HG03280 (cell line): ENCODE results near the gene LRRN2.

Source experiments
- ATAC-seq: cut with Tn5 transposase; IDR thresholded peaks from one replicate; pipeline ENCODE4 v1.9.1; 2021; ENCODE audit warnings: mild to moderate bottlenecking, moderate library complexity; ENCODE audit not compliant: unreplicated experiment

The LRRN2 gene

DNA sequence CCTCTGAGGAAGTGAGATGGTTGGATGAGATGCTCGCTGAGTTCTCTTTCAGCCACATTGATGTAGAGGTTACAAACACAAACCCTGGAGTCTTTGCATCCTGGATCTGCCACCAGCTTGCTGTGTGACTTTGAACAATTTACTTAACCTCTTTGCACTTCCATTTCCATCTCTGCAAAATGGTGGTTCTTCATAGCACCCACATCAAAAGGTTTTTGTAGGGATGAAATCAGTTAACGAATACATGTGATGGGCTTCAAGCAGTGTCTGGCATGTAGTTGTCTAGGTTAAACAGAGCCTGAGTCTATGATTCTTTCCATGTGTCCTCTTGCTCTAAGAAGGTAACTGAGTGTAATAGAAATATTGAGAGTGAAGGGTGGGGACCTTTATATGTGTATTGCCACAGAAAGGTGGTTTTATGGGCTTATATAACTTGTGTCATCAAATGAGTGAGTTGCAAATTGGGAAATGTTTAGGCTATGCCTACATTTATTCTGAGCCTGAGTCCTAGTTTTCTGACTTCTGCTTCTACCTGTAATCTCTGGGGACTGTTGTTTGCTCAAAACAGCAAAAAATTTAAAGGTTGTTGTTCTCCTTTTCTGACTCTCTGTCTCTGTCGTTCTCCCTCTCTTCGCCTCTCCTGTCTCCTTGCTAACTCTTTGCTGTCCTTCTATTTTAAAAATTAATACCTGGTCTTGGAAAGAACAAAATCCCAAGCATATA is 27.3 kb upstream of the LRRN2 start:
- ATAC-seq = no peak

DNA sequence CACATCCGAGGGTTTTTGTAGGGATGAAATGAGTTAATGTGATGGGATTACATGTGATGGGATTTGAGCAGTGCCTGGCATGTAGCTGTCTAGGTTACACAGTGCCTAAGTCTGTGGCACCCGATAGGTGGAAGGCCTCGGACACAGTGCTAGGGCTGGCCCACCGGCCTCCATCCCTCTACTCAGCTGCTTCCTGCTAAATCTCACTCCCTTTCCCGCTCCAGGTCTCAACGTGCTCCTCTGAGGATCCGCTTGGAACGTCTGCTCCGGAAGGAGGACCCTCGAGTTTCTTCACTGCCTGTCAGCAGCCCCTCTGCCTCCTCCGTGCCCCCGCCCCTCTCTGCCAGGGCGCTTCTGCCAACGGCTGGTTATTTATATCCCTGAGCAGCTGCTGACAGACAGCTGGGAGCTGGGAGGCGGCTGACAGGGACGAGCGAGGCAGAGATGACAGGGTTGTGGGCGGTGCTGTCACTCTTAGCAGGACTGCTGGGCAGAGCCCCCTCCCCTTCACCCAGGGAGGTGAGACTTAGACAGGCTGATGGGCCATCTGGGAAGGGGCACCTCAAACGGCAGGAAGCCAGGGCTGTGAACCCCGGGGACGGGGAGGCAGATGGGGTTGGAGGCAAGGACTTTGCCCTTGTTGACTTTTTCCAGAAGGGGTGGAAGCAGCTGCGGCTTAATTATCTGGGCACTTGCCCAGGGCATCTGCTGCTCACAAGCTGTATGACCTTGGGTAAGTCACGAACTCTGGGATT is 26.6 kb upstream of the LRRN2 start:
- no peak for ATAC-seq

DNA sequence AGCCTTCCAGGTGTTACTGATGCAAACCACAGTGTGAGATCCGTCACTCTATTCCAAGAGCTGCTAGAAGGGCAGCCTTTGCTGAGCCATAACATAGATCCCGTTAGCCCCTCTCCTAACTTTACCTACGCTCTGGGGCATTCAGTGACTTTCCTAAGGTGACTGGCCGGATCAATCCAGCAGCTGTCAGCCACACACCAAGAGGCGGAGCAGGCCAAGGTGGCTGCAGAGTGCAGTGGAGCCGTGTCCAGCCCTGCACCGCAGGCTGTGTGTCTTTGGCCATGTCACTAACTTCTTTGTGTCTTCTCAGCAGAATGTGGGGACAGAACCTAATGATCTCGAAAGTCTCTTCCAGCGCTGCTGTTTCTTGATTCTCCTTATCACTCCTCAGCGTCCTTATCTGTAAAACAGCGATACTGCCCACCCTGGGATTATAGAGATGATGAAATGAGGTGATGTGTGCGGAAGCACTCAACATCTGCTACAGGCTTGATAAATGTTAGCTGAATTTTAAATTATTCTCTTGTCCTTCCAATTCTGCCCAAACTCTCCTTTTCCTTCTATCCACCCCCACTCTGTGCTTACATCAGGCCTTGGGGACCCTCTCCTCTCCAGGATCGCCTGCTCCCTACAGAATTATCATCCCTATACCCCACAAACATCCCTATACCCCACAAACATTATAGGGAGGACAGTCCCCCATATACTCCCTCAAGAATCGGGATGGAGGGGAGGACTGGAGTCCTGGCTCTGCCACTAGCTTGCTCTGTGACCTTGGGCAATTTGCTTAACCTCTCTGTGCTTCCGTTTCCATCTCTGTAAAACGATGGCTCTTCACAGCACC is 25.8 kb upstream of the LRRN2 start:
- ATAC-seq = no peak

DNA sequence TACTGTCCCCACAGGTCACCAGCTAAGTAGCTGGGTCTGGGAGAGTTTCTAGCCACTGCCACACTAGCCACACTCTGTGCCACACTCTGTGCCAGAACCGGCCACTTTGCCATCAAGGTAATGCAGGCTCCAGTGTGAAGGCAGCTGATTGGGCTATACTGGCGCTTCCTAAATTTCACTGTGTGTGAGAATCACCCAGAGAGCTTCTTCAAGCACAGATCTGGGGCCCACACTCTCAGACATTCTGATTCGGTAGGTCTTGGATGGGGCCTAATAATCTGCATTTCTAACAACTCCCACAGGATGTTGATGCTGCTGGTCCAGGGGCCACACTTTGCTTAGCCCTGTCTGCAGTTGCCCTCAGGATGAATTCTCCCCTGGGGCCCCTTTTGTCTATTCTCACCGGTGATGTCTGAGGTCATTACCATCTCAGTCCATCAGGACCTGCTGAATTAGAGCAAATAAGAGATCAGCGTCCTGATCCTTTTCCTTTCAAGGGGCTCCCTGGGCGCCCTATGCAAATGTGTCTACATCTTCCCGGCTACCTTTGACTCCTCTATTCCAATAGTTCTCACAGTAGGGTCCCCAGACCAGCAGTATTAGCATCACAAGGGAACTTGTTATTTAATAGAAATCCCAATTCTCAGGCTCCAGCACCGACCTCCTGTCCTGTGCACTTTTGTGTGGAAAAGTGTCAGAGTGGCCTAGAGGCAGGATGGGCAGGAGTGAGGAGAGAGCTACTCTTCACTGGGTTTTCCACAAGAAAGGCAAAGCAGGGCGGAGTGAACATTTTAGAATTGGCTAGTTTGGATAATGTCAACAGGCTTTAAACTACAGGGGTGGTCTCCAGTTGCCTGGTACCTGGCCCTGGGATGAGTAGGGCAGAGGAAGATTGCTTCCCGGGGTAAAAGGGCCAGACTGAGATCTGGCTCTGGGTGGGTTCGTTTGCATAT is 24.7 kb upstream of the LRRN2 start:
- ATAC-seq = no peak

DNA sequence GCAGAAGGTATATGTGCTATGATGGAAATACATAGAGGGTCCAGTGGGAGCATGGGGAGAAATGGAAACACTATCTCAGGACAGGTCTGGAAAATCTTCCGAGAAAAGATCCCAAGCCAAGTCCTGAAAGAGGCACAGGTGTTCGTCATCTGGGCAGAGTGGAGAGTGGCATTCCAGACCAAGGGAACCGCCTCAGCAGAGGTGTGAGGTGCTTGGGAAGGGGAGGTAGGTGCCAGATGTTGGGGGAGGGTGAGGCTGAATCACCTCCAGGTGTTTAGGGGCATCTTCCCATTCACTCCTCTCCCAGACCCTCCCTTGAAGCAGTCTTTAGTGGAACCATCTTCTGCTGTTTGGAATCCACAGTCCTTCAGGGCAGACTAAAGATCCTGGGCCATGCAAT is 23.5 kb upstream of the LRRN2 start:
- ATAC-seq = no peak

DNA sequence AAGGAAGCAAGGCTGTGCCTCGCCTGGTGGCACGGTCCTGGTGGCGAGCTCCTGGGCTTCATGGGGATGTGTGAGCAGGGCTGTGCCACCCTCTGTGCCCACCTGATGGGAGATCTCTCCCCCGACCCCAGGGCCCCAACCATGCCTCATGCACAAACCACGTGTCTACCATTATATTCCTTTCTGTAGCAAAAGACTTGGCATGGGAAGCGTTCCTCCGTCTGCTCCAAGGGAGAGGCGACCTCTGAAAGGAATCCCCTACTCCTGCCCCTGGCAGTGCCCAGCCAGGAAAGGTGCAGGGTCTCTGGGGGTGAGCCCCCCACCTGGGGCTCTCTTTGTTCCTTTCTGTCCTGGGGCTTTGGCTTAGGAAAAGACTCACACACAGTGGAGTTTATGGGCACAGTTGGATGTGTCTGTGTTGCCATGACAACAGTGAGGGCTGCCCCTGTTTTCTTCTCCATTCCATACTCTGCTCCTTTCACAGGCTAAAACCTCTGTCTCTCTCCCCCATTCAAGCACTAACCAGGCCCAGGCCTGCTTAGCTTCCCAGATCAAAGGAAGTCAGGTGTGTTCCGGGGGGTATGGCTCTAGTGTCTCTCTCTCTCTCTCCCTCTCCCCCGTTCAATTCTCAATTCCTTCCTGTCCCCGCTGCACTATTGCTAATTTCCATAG is 21.4 kb upstream of the LRRN2 start:
- no peak for ATAC-seq

DNA sequence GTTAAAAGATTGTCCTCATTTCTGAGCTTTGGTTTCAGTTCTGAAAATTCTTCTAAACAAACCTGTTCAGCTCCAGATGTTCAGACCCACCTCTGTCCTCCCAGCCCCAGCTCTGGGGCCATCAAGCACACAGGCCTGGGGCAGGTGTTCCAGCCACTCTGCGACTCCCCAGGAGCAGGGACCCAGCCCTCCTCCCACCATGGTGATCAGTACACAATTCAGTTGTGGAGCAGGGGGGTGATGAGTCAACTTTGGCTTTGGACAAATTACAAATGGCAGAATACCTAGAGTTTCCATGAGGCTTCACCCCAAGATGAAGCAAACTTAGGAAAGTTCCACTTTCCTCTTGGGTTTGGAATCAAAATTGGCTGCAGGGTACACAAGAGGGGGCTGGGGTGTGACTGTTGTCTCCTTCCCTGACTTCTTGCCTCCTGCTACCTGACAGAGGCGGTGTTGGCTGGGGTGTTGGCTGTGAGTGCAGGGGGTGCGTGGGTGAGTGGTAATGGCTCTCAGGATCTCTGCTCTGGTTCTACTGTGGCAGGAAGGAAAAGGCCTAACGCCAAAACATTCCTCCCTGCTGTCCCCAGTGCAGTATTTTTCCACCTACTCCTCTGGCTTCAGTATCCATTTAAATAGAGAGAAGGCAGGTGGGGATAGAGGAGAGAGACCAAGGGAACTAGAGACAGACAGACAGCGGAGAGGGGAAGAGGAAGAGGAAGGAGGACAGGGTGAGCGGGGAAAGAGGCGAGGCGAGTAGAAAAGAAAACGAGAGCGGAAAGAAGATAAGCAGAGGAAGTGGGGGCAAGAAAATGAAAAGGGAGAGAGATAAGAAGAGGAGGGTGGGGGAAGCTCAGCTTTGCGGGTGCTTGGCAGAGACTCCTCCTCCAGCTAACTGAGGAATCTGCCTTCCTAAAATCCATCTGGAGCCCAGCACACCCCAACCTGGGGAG is 20.6 kb upstream of the LRRN2 start:
- ATAC-seq = no peak

DNA sequence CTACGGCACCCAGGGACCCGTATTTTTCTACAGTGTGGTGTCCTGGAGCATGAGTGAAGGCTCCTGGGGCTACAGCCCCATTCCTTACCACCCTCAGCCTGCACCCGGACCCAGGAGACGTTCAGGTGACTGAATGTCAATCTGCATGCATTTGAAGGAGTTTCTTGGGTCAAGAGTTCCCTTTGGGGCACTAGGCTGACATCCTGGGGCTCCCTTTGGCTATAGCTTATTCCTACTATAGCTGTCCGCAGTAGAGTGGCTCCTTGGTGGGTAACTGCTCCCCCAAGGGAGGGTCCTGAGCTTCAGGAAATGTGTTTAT is 19.9 kb upstream of the LRRN2 start:
- no peak for ATAC-seq

DNA sequence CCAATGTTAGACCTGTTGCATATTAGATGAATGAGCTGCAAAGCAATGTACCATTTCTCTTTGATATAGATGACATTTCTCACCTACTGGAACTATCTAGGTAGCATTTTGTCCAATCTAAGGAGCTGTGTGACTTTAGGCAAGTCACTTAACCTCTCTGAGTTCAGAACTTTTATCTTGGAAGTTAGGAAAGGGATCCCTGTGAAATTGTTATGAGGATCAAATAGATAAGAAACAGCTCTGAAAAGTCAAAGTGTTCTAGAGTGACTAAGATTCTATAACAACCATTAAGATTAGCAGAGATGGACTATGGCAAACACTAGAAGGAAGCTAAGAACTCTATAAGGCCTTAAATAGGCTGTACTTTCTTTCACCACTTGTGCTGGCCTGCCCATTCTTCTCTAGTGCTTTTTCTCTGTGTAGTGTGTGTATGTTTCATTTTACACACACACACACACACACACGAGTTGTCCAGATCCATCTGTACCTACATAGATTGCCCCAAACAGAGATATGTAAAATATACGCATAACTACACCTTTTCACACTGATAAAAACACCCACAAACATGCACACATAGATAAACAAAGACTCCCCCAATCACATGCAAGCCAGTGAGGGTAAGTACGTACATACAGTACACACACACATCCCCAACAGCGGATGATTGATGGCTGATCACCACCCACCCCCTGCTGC is 19.4 kb upstream of the LRRN2 start:
- ATAC-seq = no peak

DNA sequence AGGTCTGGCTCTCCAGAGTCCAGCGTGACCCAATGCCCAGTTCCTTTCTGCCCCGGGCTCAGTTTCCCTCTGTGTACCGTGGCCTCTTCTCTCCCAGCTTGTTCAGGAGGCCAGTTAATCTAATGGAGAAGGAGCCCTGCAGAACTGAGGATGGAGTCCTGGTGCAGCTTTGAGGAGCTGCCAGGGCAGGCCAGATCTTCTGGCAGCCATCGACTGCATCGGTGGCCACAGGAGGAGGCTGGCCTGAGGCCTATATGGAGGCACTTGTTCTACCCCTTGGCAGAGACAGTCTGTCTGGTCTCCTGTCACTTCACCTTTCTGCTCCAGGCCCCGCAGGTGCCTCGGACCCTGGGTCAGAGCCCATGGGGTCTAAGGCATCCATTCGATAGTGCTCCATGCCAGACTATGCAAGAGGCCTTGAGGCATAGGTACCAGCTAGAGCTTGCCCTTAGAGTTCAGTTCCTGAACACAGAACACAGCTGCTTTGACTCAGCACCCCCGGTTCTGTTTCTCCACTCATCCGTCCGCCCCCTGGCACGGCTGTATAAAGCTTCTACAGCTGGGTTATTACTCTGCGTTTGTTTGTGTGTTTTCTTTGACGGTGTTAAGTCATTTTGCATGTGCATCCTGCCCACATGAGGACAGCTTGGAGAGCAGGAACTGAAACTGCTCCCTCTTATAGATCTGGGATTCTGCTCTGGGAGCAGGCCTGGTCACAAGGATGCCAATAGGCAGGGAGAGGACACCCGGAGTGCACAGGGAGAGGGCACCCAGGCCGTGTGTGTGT is 18.5 kb upstream of the LRRN2 start:
- no peak for ATAC-seq

DNA sequence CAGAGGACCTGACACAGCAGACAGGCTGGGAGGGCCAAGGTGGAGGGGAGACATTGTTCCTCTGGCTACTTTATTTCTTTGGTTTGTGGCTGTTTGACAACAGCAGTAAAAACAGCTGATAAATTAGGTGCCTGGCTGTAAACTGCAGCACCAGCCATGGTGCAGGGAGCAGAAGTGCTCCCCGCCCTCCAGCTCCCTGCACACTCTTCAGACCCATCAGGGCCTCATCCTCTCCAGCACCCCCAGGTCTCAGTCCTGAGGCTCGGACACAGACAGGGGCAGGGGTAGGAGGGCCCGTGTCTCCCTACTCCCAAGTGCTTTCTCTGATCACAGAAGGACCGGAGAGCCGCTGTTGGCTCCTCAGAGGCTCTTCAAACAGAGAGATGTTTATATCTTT is 17.7 kb upstream of the LRRN2 start:
- ATAC-seq = no peak

DNA sequence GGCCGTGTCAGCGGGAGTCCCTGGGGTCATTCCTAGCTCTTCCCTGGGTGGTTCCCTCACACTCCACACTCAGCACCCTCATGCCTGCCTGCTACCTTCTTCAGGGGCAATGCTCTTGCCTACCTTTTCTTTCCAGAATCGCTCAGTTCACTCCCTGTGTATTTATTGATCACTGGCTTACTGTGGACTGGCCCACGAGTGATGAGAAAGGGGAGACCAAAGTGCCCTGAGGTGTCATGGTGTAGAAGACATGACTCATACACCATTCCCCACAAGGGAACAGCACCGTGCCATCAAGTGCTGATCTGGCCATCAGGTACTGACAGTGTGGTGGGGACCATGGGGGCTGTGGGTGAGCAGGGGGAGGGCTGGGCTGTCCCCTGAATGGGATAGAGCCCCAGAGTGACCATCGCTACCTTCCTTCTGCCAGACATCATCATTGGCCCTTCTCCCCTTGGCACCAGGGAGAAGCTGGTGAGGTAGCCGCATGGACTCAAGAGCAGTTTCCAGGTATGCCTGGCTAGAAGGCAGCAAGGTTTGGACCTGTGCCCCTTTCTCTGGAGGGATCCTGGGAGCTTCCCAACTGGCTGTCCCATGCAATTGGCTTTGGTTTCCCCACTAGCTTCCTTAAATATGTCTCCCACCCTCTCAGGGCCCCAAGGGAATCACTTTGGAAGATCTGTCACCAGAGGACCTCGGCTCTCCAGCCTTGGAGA is 17.2 kb upstream of the LRRN2 start:
- no peak for ATAC-seq

DNA sequence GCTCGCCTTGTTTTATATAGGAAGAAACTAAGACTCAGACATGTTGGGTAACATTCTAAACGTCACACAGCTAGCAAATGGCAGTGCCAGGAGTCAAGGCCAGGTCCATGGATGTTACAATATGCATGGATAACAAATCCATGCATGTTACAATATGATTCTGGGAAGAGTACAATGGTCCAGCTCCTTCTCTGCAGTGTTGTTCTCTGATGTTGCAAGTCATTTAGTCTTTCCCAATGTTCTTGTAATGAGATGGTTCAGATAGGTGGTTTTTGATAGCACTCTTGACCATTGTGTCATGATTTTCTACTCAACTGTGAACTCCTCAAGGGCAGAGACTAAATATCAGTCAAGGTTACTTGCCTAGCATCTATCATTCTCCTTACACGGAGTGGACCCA is 15.7 kb upstream of the LRRN2 start:
- no peak for ATAC-seq

DNA sequence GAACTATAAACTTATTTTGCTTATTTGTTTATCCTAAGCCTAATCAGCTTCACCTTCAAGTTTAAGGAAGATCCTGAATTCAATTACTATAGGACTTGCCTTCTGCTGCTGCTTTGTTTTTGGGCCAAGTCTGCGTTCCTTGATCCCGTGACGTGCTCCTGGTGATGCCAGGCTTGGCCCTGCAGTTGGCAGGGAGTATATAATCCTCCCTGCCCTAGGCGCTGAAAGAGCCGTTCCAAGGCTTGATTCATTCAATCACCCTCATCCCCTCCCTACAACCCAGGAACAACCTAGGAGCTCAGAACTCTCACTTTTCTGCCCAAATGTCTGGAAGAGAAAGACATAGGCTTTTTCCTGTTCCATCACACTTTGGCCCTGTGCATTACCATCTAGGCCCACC is 12.4 kb upstream of the LRRN2 start:
- ATAC-seq = no peak

DNA sequence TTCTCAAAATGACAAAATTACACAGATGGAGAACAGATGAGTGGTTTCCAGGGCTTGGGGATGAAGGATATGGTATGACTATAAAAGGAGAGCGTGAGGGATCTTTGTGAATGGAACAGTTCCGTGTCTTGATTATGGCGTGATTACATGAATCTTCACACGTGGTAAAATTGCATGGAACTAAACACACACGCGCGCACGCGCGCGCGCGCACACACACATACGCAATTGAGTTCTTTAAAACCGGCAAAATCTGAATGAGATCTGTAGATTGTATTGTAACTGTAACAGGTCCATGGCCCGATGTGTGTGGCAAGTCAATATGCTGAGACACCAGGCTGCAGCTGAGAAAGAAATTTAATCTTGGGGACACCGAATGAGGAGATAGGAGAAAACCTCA is 11.1 kb upstream of the LRRN2 start:
- ATAC-seq = no peak

DNA sequence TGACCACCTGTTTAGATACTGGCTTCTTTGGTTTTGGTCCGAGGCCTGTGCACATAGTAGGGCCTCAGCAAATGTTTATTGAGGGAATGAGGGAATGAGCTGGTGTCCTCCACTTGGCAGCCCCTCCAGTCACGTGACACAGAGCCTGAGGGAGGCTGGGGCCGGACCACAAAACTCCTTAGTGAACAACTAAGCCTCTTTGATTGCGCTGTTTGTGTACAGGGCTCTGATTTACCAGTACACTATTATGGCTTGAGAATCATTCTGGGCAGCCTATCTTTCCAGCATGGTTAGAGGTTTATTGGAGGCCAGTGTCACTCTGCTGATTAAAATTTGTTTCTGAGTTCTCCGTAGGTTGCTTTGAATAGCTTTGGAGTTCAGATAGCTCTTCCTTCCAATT is 10.2 kb upstream of the LRRN2 start:
- no peak for ATAC-seq

DNA sequence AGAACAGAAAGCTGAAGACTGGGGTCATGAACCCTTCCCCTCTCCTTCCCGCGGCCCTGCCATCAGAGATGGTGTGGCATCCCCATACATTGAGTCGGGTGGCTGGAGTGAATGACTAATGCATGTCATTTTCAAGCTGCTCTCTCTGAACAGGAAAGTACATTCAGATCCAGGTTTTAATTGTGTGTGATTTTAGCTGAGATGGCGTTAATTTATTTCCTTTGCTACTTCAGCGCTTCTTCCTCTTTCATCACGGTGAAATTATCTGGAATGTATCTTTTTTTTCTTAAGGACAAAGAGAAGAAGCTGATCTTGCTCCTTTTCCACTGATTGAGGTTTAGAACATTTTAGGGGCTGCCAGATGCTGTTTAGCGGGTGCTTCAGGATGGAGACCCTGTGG is 8.6 kb upstream of the LRRN2 start:
- no peak for ATAC-seq
